Muscle layer of duodenum (tissue), 2 donors: ENCODE measurements around the gene SYNGR1.

ENCODE experiments used
- H3K27ac ChIP-seq: one replicate; pipeline ENCODE4 v1.7.0; 2013; ENCODE audit warnings: mild to moderate bottlenecking, low read length
- H3K27me3 ChIP-seq: one replicate; pipeline ENCODE4 v1.7.0; 2013; ENCODE audit warnings: low read depth, mild to moderate bottlenecking, control low read depth, low read length
- H3K36me3 ChIP-seq, 2 donors: one replicate each; pipeline ENCODE4 v1.7.0; 2013; ENCODE audit warnings: low read length in 2 of 2, control low read depth in 1 of 2, mild to moderate bottlenecking in 1 of 2; ENCODE audit not compliant: insufficient read depth in 2 of 2, control insufficient read depth in 1 of 2
- H3K4me1 ChIP-seq, 2 donors: one replicate each; pipeline ENCODE4 v1.7.0; 2013; ENCODE audit warnings: low read length in 2 of 2, mild to moderate bottlenecking in 2 of 2, control low read depth in 1 of 2, moderate library complexity in 1 of 2; ENCODE audit not compliant: insufficient read depth in 2 of 2, control insufficient read depth in 1 of 2
- H3K4me3 ChIP-seq, 2 donors: one replicate each; pipeline ENCODE4 v1.7.0; 2013; ENCODE audit warnings: low read length in 2 of 2, low read depth in 1 of 2, mild to moderate bottlenecking in 1 of 2
- H3K9me3 ChIP-seq, 2 donors: one replicate each; pipeline ENCODE4 v1.7.0; 2013; ENCODE audit warnings: low read length in 2 of 2, control low read depth in 1 of 2, mild to moderate bottlenecking in 1 of 2; ENCODE audit not compliant: control insufficient read depth in 1 of 2
- donor health status: healthy.

SYNGR1 gene

DNA sequence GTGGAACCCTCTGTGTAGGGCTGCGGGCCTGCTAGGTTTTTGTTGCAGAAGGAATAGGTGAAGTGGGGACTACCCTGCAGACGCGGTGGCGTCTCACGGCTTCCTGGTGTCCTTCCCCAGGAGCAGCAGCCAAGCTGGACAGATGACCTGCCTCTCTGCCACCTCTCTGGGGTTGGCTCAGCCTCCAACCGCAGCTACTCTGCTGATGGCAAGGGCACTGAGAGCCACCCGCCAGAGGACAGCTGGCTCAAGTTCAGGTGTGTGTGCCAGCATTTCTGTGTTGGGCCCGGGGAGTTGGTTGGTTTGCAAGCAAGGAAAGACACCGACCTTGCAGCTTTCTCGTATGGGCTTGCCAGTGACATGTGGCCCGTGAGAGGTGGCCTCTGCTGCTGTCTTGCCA is 65.1 kb downstream of the SYNGR1 start:
- Histone ChIP-seq H3K27me3 (no peaks in the 10 kb centered on the region), H3K9me3 (no peaks in the 10 kb centered on the region), H3K27ac (no peak overlapping the region), H3K4me3 (no peak overlapping the region), H3K4me1 (no peaks in the 10 kb centered on the region), H3K36me3 (peaks cover 39 to 49% of the 10 kb centered on the region in 2 donors)

DNA sequence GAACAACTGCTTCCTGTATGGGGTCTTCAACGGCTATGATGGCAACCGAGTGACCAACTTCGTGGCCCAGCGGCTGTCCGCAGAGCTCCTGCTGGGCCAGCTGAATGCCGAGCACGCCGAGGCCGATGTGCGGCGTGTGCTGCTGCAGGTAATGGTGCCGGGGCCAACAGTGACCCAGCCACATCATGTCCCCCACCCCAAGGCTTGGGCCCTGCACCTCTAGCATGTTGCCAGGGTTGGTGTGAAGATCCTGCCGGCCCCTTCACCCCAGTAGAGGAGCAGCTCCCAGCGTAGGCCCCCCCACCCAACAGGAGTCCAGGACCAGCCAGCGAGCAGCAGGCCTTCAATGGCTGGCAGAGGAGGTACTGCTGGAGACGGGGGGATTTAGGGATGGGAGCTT is 65.7 kb downstream of the SYNGR1 start:
- no peaks in the 10 kb centered on the region for H3K27me3 ChIP-seq
- no peaks in the 10 kb centered on the region for H3K9me3 ChIP-seq
- H3K4me3 ChIP-seq = no peak overlapping the region
- no peaks in the 10 kb centered on the region for H3K4me1 ChIP-seq
- peaks cover 45 to 55% of the 10 kb centered on the region in 2 donors for H3K36me3 ChIP-seq
- no peak overlapping the region for H3K27ac ChIP-seq

GRCh38 chr22:39416319-39416718 is 66.5 kb downstream of the SYNGR1 start:
- H3K9me3 ChIP-seq = no peaks in the 10 kb centered on the region
- H3K27ac ChIP-seq = no peak overlapping the region
- H3K36me3 ChIP-seq = peaks cover 50 to 63% of the 10 kb centered on the region in 2 donors
- H3K4me3 ChIP-seq = no peak overlapping the region
- no peaks in the 10 kb centered on the region for H3K27me3 ChIP-seq
- H3K4me1 ChIP-seq = no peaks in the 10 kb centered on the region

DNA sequence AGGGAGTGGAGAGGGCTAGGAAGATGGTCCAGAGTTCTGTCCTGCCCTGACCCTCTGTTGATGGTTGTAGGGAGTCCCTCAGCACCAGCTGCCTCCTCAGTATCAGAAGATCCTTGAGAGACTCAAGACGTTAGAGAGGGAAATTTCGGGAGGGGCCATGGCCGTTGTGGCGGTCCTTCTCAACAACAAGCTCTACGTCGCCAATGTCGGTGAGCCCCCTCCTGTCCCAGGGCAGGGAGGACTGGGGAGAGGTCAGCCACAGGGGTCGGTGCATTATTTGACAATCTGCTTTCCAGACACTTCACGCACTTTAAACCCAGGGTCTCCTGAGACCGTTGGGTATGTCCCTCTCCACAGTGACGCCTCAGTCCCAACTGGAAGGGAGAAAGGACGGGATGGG is 67.8 kb downstream of the SYNGR1 start:
- Histone ChIP-seq H3K27ac (no peak overlapping the region), H3K9me3 (no peaks in the 10 kb centered on the region), H3K27me3 (no peaks in the 10 kb centered on the region), H3K36me3 (peaks cover 61 to 71% of the 10 kb centered on the region in 2 donors), H3K4me3 (no peak overlapping the region), H3K4me1 (no peaks in the 10 kb centered on the region)

DNA sequence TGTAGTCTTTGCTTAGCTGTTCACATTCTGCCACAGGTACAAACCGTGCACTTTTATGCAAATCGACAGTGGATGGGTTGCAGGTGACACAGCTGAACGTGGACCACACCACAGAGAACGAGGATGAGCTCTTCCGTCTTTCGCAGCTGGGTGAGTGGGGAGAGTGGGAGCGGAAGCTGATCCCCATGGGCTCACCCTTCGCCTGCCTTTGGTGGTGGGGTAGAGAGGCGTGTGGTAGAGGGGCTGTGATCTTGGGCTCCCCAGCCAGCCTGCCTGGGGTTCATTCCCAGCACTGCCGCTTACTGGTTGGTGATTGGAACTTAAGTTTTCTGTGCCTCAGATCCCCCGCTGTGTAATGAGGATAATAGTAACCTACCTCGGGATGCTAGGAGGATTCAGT is 68.9 kb downstream of the SYNGR1 start:
- H3K9me3 ChIP-seq = no peaks in the 10 kb centered on the region
- H3K27ac ChIP-seq = no peak overlapping the region

DNA sequence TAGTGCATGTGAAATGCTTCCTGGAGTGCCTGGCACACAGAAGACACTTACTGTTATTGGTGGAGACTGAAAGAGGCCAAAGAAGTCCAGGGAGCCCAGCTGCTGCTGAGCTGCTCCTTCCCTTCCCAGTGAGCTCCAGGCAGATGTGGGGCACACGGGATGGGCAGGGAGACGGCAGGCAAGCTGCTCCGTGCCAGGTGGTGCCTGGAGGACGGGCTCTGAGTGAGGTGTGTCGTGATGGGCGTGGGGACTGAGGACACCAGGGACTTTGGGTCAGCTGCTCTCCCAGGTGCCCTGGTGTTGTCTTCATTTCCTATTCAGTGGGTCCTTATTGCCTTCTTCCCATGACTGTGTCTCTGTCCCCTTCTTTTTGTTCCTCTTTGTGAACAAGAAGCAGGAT is 69.3 kb downstream of the SYNGR1 start:
- Histone ChIP-seq H3K4me3 (no peak overlapping the region), H3K27ac (no peak overlapping the region), H3K36me3 (peaks cover 66 to 75% of the 10 kb centered on the region in 2 donors), H3K4me1 (no peaks in the 10 kb centered on the region), H3K9me3 (no peaks in the 10 kb centered on the region), H3K27me3 (no peaks in the 10 kb centered on the region)

More for the DNA sequence above, 68.9 kb downstream of the SYNGR1 start:
- Histone ChIP-seq H3K36me3 (peaks cover 62 to 71% of the 10 kb centered on the region in 2 donors), H3K4me1 (no peaks in the 10 kb centered on the region), H3K27me3 (no peaks in the 10 kb centered on the region), H3K4me3 (no peak overlapping the region)

DNA sequence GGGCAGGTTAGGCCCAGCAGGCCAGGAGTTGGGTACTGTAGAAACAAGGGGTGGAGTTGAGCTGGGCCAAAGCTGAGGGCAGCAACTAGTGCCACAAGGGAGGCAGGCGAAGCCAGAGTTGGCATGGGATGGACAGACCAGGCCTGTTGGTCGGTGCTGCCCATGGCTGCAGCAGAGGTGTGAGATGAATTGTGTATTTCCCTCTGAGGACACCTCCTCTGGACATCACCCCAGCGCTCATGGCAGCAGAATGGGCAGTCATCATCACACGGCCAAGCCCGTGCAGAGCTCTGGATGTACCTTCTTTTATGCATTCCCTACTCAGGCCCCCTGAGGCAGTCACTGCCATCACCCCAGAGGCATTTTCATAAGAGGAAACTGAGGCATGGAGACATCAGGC is 70.1 kb downstream of the SYNGR1 start:
- no peaks in the 10 kb centered on the region for H3K27me3 ChIP-seq
- H3K27ac ChIP-seq = no peak overlapping the region
- H3K4me3 ChIP-seq = no peak overlapping the region
- no peaks in the 10 kb centered on the region for H3K9me3 ChIP-seq
- H3K4me1 ChIP-seq = no peaks in the 10 kb centered on the region
- peaks cover 67 to 83% of the 10 kb centered on the region in 2 donors for H3K36me3 ChIP-seq

- H3K4me1 ChIP-seq = no peaks in the 10 kb centered on the region
- H3K36me3 ChIP-seq = peaks cover 66 to 79% of the 10 kb centered on the region in 2 donors
- H3K27ac ChIP-seq = no peak overlapping the region
- no peak overlapping the region for H3K4me3 ChIP-seq
- no peaks in the 10 kb centered on the region for H3K9me3 ChIP-seq
- H3K27me3 ChIP-seq = no peaks in the 10 kb centered on the region
These were observed 71.9 kb downstream of the SYNGR1 start for GRCh38 chr22:39421691-39422090.

DNA sequence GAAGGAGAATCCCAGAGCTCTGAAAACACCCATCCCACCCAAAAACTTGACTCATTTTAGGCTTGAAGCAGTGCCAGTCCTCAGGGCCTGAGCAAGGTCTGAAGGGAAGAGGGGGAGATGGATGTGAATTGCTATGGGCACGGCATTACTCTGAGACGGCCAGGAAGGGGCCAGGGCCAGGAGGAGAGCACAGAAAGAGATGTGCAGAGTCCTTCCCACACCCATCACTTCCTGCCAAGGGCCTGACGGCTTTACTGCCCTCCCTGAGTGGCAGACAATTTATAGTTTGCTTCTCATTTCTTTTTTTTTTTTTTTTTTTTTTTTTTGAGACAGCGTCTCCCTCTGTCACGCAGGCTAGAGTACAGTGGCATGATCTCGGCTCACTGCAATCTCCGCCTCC is 72.3 kb downstream of the SYNGR1 start:
- peaks cover 66 to 79% of the 10 kb centered on the region in 2 donors for H3K36me3 ChIP-seq
- no peaks in the 10 kb centered on the region for H3K27me3 ChIP-seq
- H3K27ac ChIP-seq = no peak overlapping the region
- no peak overlapping the region for H3K4me3 ChIP-seq
- no peaks in the 10 kb centered on the region for H3K4me1 ChIP-seq
- no peaks in the 10 kb centered on the region for H3K9me3 ChIP-seq

DNA sequence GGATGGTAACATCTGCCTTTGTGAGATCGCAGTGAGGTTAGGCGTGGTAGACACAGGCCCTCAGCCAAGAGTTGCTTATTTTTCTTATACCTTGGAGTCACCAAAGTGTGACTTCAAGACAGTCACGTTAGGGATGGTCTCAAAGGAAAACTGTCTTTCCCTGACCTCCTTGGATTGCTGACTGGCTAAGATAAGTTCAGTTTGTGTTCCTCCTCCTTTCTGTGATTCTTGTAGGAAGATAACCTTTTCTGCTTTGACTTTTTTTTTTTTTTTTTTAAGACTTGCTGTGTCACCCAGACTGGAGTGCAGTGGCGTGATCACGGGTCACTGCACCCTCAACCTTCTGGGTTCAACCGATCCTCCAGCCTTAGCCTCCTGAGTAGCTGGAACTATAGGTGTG is 72.9 kb downstream of the SYNGR1 start:
- Histone ChIP-seq H3K27me3 (no peaks in the 10 kb centered on the region), H3K36me3 (peaks cover 69 to 79% of the 10 kb centered on the region in 2 donors), H3K4me1 (no peaks in the 10 kb centered on the region), H3K9me3 (no peaks in the 10 kb centered on the region), H3K27ac (no peak overlapping the region), H3K4me3 (no peak overlapping the region)

GRCh38 chr22:39423976-39424375 is 74.2 kb downstream of the SYNGR1 start:
- Histone ChIP-seq H3K9me3 (no peaks in the 10 kb centered on the region), H3K36me3 (peaks cover 67 to 79% of the 10 kb centered on the region in 2 donors), H3K27me3 (no peaks in the 10 kb centered on the region), H3K27ac (no peak overlapping the region), H3K4me1 (no peaks in the 10 kb centered on the region), H3K4me3 (no peak overlapping the region)

DNA sequence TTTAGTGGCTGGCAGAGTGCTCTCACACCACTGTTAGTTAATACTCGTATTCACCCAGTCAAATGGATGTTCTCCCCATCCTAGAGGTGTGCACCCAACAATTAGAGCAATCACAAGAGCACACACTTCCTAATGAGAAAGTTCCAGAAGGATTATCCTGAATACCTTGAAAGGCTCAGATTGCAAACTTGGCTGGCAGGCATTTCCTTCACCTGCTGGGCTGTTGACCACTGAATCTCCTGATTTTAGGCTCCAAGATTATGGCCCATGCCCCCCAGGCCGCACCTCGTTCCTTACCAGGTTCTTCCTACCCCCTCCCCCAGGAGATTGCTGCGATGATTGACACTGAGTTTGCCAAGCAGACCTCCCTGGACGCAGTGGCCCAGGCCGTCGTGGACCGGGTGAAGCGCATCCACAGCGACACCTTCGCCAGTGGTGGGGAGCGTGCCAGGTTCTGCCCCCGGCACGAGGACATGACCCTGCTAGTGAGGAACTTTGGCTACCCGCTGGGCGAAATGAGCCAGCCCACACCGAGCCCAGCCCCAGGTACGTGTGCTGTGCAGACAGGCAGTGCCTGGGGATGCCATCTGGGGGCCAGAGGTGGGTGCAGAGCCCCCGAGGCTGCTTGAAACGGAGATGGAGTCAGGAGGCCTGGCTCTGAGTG is 76.7 kb downstream of the SYNGR1 start:
- Histone ChIP-seq H3K4me1 (peaks cover 4 to 9% of the 10 kb centered on the region in 2 donors), H3K27ac (no peak overlapping the region), H3K9me3 (no peaks in the 10 kb centered on the region), H3K36me3 (peaks cover 51 to 64% of the 10 kb centered on the region in 2 donors), H3K4me3 (no peak overlapping the region), H3K27me3 (no peaks in the 10 kb centered on the region)
